ENCODE data around the gene UGT1A10.
"Not testable (repeated sequence)": the region's sequence is repeated elsewhere in the genome, so short reads cannot be mapped to it uniquely, and the experiment has no call there.

UGT1A10 gene

GRCh38 chr2:233603520-233603919 lies 32.7 kb upstream of the UGT1A10 start:
- no peak for TF ChIP-seq CTCF (IDR thresholded peaks at IDR 0.05; ENCODE audit: low read depth, low read length)
- in situ Hi-C loops (cut with HindIII; ENCODE audit: low sequenced_read_pairs) = no loop called here
- DNase-seq (ENCODE audit: low read depth, low spot score) = no peak
- H3K4me3 ChIP-seq (ENCODE audit: low read depth, low read length) = no peak overlapping the region

- no peak for TF ChIP-seq CTCF (IDR thresholded peaks at IDR 0.05; ENCODE audit: low read depth, low read length)
- H3K4me3 ChIP-seq (ENCODE audit: low read depth, low read length) = no peak overlapping the region
- in situ Hi-C loops (cut with HindIII; ENCODE audit: low sequenced_read_pairs) = no loop called here
- DNase-seq (ENCODE audit: low read depth, low spot score) = no peak
Observed at GRCh38 chr2:233604826-233605225, 31.4 kb upstream of the UGT1A10 start.

GRCh38 chr2:233605680-233606079 lies 30.6 kb upstream of the UGT1A10 start:
- no peak for TF ChIP-seq CTCF (IDR thresholded peaks at IDR 0.05; ENCODE audit: low read depth, low read length)
- no peak overlapping the region for H3K4me3 ChIP-seq (ENCODE audit: low read depth, low read length)
- DNase-seq (ENCODE audit: low read depth, low spot score) = no peak
- in situ Hi-C loops (cut with HindIII; ENCODE audit: low sequenced_read_pairs) = no loop called here

GRCh38 chr2:233611284-233611683 lies 25.0 kb upstream of the UGT1A10 start:
- no peak overlapping the region for H3K4me3 ChIP-seq (ENCODE audit: low read depth, low read length)
- in situ Hi-C loops (cut with HindIII; ENCODE audit: low sequenced_read_pairs) = no loop called here
- no peak for DNase-seq (ENCODE audit: low read depth, low spot score)
- TF ChIP-seq CTCF (IDR thresholded peaks at IDR 0.05; ENCODE audit: low read depth, low read length) = no peak

- in situ Hi-C loops (cut with HindIII; ENCODE audit: low sequenced_read_pairs); H3K4me3 ChIP-seq (ENCODE audit: low read depth, low read length); DNase-seq (ENCODE audit: low read depth, low spot score): not testable (repeated sequence)
Observed at GRCh38 chr2:233617476-233617875, 18.8 kb upstream of the UGT1A10 start, which contains the start of gene UGT1A8. Gene UGT1A8 (plus strand): TSS chr2:233617633. CDS start chr2:233617708, 75 bp downstream.

GRCh38 chr2:233620204-233620603 lies 16.0 kb upstream of the UGT1A10 start:
- no peak for TF ChIP-seq CTCF (IDR thresholded peaks at IDR 0.05; ENCODE audit: low read depth, low read length)
- in situ Hi-C loops (cut with HindIII; ENCODE audit: low sequenced_read_pairs) = no loop called here
- H3K4me3 ChIP-seq (ENCODE audit: low read depth, low read length) = no peak overlapping the region
- DNase-seq (ENCODE audit: low read depth, low spot score) = no peak

GRCh38 chr2:233621863-233622262 lies 14.4 kb upstream of the UGT1A10 start:
- in situ Hi-C loops (cut with HindIII; ENCODE audit: low sequenced_read_pairs) = not testable (repeated sequence)

GRCh38 chr2:233627331-233628025 lies 8.8 kb upstream of the UGT1A10 start:
- no peak for TF ChIP-seq CTCF (IDR thresholded peaks at IDR 0.05; ENCODE audit: low read depth, low read length)
- no peak for DNase-seq (ENCODE audit: low read depth, low spot score)
- in situ Hi-C loops (cut with HindIII; ENCODE audit: low sequenced_read_pairs) = no loop called here
- H3K4me3 ChIP-seq (ENCODE audit: low read depth, low read length) = no peak overlapping the region

More at GRCh38 chr2:233621863-233622262, 14.4 kb upstream of the UGT1A10 start:
- not testable (repeated sequence) for H3K4me3 ChIP-seq (ENCODE audit: low read depth, low read length); DNase-seq (ENCODE audit: low read depth, low spot score)
